Liver (tissue), 9 donors: ENCODE measurements around the gene DTX3L. TPM values are rescaled to one million over a fixed set of nuclear protein-coding genes. Genes with fewer than 3 reads are reported as not detected.

Source experiments
- DNase-seq: peaks from one replicate; pipeline ENCODE4 v3.0.0-alpha.2; 2017; ENCODE audit warnings: low spot score
- H3K27ac ChIP-seq, 2 donors: one replicate each; pipeline ENCODE4 v1.7.0; 2013; ENCODE audit warnings: inconsistent platforms in 2 of 2, low read length in 2 of 2, control low read depth in 1 of 2, low read depth in 1 of 2, mild to moderate bottlenecking in 1 of 2
- H3K27me3 ChIP-seq, 4 donors: one replicate each; pipeline versions ENCODE4 v1.6.1 to v1.7.0; 2013; ENCODE audit warnings: low read length in 3 of 4, inconsistent platforms in 1 of 4, mild to moderate bottlenecking in 1 of 4, moderate library complexity in 1 of 4; ENCODE audit not compliant: control insufficient read depth in 4 of 4, insufficient read depth in 4 of 4
- H3K36me3 ChIP-seq, 4 donors: one replicate each; pipeline versions ENCODE4 v1.6.1 to v1.7.0; 2013; ENCODE audit warnings: low read length in 3 of 4, mild to moderate bottlenecking in 3 of 4, low read depth in 1 of 4, moderate library complexity in 1 of 4; ENCODE audit not compliant: control insufficient read depth in 4 of 4, insufficient read depth in 3 of 4
- H3K4me1 ChIP-seq, 4 donors: one replicate each; pipeline versions ENCODE4 v1.6.1 to v1.7.0; 2013; ENCODE audit warnings: low read length in 3 of 4, mild to moderate bottlenecking in 3 of 4, moderate library complexity in 1 of 4; ENCODE audit not compliant: control insufficient read depth in 4 of 4, insufficient read depth in 4 of 4
- H3K4me3 ChIP-seq, 3 donors: one replicate each; pipeline versions ENCODE4 v1.6.1 to v1.7.0; 2013; ENCODE audit warnings: low read length in 3 of 3, control low read depth in 1 of 3, low read depth in 1 of 3, mild to moderate bottlenecking in 1 of 3
- H3K9ac ChIP-seq, 2 donors: one replicate each; pipeline ENCODE4 v1.7.0; 2013; ENCODE audit warnings: low read length in 2 of 2, mild to moderate bottlenecking in 2 of 2, moderate library complexity in 2 of 2, control low read depth in 1 of 2, low read depth in 1 of 2
- H3K9me3 ChIP-seq, 4 donors: one replicate each; pipeline versions ENCODE4 v1.6.1 to v1.7.0; 2013; ENCODE audit warnings: low read length in 3 of 4; ENCODE audit not compliant: control insufficient read depth in 4 of 4
- EGR1 ChIP-seq, 2 donors: IDR thresholded peaks; 2 replicates each; pipeline ENCODE4 v1.6.1; 2016 to 2018; ENCODE audit warnings: antibody characterized with exemption in 2 of 2, low read depth in 2 of 2
- FOXA1 ChIP-seq: IDR thresholded peaks from 2 replicates; pipeline ENCODE4 v1.6.1; 2016; ENCODE audit warnings: antibody characterized with exemption
- HNF4A ChIP-seq, 2 donors: conservative IDR thresholded peaks; 2 replicates each; pipeline ENCODE4 v1.6.1; 2016; ENCODE audit warnings: antibody characterized with exemption in 2 of 2, mild to moderate bottlenecking in 2 of 2
- HNF4G ChIP-seq: IDR thresholded peaks from 2 replicates; pipeline ENCODE4 v1.6.1; 2016; ENCODE audit warnings: antibody characterized with exemption
- JUND ChIP-seq, 2 donors: IDR thresholded peaks; 2 replicates each; pipeline ENCODE4 v1.6.1; 2016; ENCODE audit warnings: antibody characterized with exemption in 2 of 2
- NR2F2 ChIP-seq: IDR thresholded peaks from 2 replicates; pipeline ENCODE4 v1.6.1; 2016; ENCODE audit warnings: antibody characterized with exemption
- RAD21 ChIP-seq, 2 donors: IDR thresholded peaks; 2 replicates each; pipeline ENCODE4 v1.6.1; 2016; ENCODE audit warnings: antibody characterized with exemption in 2 of 2, mild to moderate bottlenecking in 2 of 2
- RXRA ChIP-seq, 2 donors: IDR thresholded peaks; 2 replicates each; pipeline ENCODE4 v1.6.1; 2017 to 2018; ENCODE audit warnings: antibody characterized with exemption in 2 of 2, mild to moderate bottlenecking in 1 of 2
- SP1 ChIP-seq: IDR thresholded peaks from 2 replicates; pipeline ENCODE4 v1.6.1; 2018; ENCODE audit warnings: antibody characterized with exemption, mild to moderate bottlenecking
- TAF1 ChIP-seq: conservative IDR thresholded peaks from 2 replicates; pipeline ENCODE4 v1.6.1; 2016; ENCODE audit warnings: antibody characterized with exemption, mild to moderate bottlenecking
- YY1 ChIP-seq: IDR thresholded peaks from 2 replicates; pipeline ENCODE4 v1.6.1; 2016; ENCODE audit warnings: antibody characterized with exemption, mild to moderate bottlenecking
- WGBS: extraction: QIAGEN DNeasy Blood & Tissue Kit; methylation state at CpG from one replicate; pipeline ENCODE4 v1.1.7; 2013; 5-methylcytosine and 5-hydroxymethylcytosine counted together
- polyA plus RNA-seq, 2 donors: library from polyadenylated mRNA; stranded (reverse) in 1 of 2; unstranded in 1 of 2; fragments of 200-250 nt in 1 of 2; fragments of >200 nt in 1 of 2; fragmentation: Nextera tagmentation in 1 of 2; extraction: Ambion mirVana in 1 of 2; gene quantifications; one replicate each; pipeline versions ENCODE4 v1.2.1 to v1.2.3, GENCODE V29; 2013 to 2015
- total RNA-seq, 2 donors: library from RNA; depleted of rRNA; stranded (reverse); fragments of >200 nt; gene quantifications; one replicate each; pipeline ENCODE4 v1.2.3, GENCODE V29; 2014
- TF ChIP-seq, protein P1 (sequence below): IDR thresholded peaks from 2 replicates; pipeline ENCODE4 v1.6.1; 2016; ENCODE audit warnings: antibody characterized with exemption, mild to moderate bottlenecking
- TF ChIP-seq, protein P2 (sequence below): IDR thresholded peaks from 2 replicates; pipeline ENCODE4 v1.6.1; 2016; ENCODE audit warnings: antibody characterized with exemption
- TF ChIP-seq, protein P3 (sequence below): IDR thresholded peaks from 2 replicates; pipeline ENCODE4 v1.6.1; 2016; ENCODE audit warnings: antibody characterized with exemption
- TF ChIP-seq, protein P4 (sequence below): IDR thresholded peaks from 2 replicates; pipeline ENCODE4 v1.6.1; 2016; ENCODE audit warnings: antibody characterized with exemption
- donor health status: healthy.
- donor health status: healthy.
- donor health status: healthy.
- donor health status: healthy.
- donor health status: healthy.

DTX3L gene
- total and polyA plus RNA-seq, 4 donors = 16.9 to 44.5 (median 23.5) TPM

DNA sequence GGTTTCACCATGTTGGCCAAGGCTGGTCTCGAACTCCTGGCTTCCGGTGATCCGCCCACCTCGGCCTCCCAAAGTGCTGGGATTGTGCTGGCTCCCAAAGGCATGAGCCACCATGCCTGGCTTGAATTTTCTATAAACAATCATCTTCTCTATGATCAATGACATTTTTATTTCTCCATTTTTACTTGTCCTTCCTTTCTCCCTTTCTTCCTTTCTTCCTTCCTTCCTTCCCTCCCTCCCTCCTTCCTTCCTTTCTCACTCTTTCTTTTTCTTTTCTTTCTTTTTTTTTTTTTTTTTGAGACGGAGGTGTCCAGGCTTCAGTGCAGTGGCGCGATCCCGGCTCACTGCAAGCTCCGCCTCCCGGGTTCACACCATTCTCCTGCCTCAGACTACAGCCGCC lies 40.8 kb upstream of the DTX3L start:
- H3K4me1 ChIP-seq = no peaks in the 10 kb centered on the region
- H3K27ac ChIP-seq = no peak overlapping the region
- no peak overlapping the region for H3K4me3 ChIP-seq
- H3K9me3 ChIP-seq = no peaks in the 10 kb centered on the region
- TF ChIP-seq JUND (IDR thresholded peaks at IDR 0.05) (no peak), EGR1 (IDR thresholded peaks at IDR 0.05; ENCODE audit: low read depth in 2 of 2) (no peak), RAD21 (IDR thresholded peaks at IDR 0.05) (no peak), SP1 (no peak), TAF1 (no peak), YY1 (no peak), HNF4G (no peak), NR2F2 (no peak), RXRA (IDR thresholded peaks at IDR 0.05) (no peak), FOXA1 (no peak)
- TF ChIP-seq, protein P1, sequence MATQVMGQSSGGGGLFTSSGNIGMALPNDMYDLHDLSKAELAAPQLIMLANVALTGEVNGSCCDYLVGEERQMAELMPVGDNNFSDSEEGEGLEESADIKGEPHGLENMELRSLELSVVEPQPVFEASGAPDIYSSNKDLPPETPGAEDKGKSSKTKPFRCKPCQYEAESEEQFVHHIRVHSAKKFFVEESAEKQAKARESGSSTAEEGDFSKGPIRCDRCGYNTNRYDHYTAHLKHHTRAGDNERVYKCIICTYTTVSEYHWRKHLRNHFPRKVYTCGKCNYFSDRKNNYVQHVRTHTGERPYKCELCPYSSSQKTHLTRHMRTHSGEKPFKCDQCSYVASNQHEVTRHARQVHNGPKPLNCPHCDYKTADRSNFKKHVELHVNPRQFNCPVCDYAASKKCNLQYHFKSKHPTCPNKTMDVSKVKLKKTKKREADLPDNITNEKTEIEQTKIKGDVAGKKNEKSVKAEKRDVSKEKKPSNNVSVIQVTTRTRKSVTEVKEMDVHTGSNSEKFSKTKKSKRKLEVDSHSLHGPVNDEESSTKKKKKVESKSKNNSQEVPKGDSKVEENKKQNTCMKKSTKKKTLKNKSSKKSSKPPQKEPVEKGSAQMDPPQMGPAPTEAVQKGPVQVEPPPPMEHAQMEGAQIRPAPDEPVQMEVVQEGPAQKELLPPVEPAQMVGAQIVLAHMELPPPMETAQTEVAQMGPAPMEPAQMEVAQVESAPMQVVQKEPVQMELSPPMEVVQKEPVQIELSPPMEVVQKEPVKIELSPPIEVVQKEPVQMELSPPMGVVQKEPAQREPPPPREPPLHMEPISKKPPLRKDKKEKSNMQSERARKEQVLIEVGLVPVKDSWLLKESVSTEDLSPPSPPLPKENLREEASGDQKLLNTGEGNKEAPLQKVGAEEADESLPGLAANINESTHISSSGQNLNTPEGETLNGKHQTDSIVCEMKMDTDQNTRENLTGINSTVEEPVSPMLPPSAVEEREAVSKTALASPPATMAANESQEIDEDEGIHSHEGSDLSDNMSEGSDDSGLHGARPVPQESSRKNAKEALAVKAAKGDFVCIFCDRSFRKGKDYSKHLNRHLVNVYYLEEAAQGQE = no peak
- TF ChIP-seq, protein P2, sequence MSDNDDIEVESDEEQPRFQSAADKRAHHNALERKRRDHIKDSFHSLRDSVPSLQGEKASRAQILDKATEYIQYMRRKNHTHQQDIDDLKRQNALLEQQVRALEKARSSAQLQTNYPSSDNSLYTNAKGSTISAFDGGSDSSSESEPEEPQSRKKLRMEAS = no peak
- TF ChIP-seq, protein P3, sequence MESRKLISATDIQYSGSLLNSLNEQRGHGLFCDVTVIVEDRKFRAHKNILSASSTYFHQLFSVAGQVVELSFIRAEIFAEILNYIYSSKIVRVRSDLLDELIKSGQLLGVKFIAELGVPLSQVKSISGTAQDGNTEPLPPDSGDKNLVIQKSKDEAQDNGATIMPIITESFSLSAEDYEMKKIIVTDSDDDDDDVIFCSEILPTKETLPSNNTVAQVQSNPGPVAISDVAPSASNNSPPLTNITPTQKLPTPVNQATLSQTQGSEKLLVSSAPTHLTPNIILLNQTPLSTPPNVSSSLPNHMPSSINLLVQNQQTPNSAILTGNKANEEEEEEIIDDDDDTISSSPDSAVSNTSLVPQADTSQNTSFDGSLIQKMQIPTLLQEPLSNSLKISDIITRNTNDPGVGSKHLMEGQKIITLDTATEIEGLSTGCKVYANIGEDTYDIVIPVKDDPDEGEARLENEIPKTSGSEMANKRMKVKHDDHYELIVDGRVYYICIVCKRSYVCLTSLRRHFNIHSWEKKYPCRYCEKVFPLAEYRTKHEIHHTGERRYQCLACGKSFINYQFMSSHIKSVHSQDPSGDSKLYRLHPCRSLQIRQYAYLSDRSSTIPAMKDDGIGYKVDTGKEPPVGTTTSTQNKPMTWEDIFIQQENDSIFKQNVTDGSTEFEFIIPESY = no peak
- H3K36me3 ChIP-seq = peaks cover 0 to 15% (median 11%) of the 10 kb centered on the region in 4 donors
- no peaks in the 10 kb centered on the region for H3K27me3 ChIP-seq
- DNase-seq = no peak
- H3K9ac ChIP-seq = no peak overlapping the region
- 95% methylated on average over 11 of the region's 11 CpGs for WGBS

DNA sequence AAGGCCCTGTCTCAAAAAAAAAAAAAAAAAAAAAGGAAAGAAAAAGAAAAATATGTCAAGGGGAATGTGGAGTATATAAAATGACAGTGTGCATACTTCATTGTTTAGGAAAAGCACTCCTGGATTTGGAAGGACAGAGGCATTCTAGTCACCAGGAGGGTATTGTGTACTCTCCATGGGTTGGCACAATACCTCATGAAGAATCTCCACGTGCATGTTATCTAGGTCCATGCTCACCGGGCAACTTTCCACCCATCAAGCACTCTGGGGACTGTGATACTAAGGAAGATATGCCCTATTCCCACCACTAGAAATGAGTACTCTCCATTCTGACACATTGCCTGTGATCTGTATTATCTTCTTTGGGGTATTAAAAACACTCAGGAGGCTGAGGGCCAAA lies 34.0 kb upstream of the DTX3L start:
- Histone ChIP-seq H3K9me3 (no peaks in the 10 kb centered on the region), H3K36me3 (peaks cover 21 to 68% (median 56%) of the 10 kb centered on the region in 4 donors), H3K9ac (no peak overlapping the region), H3K4me1 (no peaks in the 10 kb centered on the region), H3K27ac (no peak overlapping the region), H3K4me3 (no peak overlapping the region), H3K27me3 (no peaks in the 10 kb centered on the region)
- TF ChIP-seq FOXA1 = no peak
- TF ChIP-seq HNF4G = no peak
- TF ChIP-seq TAF1 = no peak
- no peak for TF ChIP-seq EGR1 (IDR thresholded peaks at IDR 0.05; ENCODE audit: low read depth in 2 of 2)
- DNase-seq = no peak
- 64% methylated on average over 2 of the region's 2 CpGs for WGBS

DNA sequence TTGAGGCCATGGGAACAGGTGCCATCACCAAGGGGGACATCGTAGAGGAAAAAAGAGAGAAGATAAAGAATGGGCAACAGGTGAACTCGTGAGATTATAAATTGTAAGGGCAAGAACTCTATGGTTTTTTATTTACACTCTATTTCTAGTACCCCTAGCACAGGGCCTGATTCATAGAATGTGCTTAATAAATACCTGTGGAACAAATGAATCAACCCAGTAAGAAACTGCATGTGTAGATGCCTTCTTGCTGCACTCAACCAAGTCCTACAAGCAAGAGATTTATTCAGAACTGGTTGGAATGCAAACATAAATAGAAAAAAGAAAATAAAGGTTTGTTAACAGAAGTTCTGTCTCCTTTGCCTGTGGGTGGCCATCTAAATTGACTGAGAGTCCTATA lies 30.7 kb upstream of the DTX3L start:
- Histone ChIP-seq H3K4me1 (no peaks in the 10 kb centered on the region), H3K36me3 (peaks cover 29 to 77% (median 69%) of the 10 kb centered on the region in 4 donors), H3K27me3 (no peaks in the 10 kb centered on the region), H3K9ac (no peak overlapping the region), H3K4me3 (no peak overlapping the region), H3K9me3 (no peaks in the 10 kb centered on the region), H3K27ac (no peak overlapping the region)
- TF ChIP-seq, protein P2 = no peak
- TF ChIP-seq HNF4A (conservative IDR thresholded peaks at IDR 0.05) (no peak), RXRA (IDR thresholded peaks at IDR 0.05) (no peak)
- TF ChIP-seq, protein P4, sequence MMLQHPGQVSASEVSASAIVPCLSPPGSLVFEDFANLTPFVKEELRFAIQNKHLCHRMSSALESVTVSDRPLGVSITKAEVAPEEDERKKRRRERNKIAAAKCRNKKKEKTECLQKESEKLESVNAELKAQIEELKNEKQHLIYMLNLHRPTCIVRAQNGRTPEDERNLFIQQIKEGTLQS = no peak
- 94% methylated on average over 2 of the region's 2 CpGs for WGBS
- no peak for DNase-seq
